Measurements from ENCODE around the gene SFTPD.

DNA sequence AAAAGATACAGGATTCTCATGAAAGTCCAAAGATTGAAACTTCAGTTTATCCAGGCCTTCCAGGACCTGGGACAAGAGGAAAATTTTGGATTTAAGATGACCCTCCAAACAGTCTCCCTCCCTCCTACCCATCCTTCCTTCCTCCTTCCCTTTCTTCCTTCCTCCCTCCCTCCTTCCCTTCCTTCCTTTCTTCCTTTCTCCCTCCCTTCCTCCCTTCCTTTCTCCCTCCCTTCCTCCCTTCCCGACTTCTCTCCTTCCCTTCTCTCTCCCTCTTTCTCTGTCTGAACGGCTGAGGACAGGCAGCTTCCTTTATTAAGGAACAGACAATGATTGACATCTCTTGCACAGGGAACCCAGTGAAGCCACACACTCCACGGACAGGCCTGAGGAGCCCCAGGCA is 23.3 kb downstream of the SFTPD start:
- TF ChIP-seq, protein P1, sequence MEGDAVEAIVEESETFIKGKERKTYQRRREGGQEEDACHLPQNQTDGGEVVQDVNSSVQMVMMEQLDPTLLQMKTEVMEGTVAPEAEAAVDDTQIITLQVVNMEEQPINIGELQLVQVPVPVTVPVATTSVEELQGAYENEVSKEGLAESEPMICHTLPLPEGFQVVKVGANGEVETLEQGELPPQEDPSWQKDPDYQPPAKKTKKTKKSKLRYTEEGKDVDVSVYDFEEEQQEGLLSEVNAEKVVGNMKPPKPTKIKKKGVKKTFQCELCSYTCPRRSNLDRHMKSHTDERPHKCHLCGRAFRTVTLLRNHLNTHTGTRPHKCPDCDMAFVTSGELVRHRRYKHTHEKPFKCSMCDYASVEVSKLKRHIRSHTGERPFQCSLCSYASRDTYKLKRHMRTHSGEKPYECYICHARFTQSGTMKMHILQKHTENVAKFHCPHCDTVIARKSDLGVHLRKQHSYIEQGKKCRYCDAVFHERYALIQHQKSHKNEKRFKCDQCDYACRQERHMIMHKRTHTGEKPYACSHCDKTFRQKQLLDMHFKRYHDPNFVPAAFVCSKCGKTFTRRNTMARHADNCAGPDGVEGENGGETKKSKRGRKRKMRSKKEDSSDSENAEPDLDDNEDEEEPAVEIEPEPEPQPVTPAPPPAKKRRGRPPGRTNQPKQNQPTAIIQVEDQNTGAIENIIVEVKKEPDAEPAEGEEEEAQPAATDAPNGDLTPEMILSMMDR (IDR thresholded peaks at IDR 0.05; ENCODE audit: insufficient read depth, low read length) = no peak
- TF ChIP-seq SPI1 (IDR thresholded peaks at IDR 0.05; ENCODE audit: borderline replicate concordance, low read depth) (no peak), REST (IDR thresholded peaks at IDR 0.05; ENCODE audit: insufficient replicate concordance, low read depth) (no peak)

Measured in HL-60 (cell line).